Peyer's patch (tissue), 4 donors: ENCODE measurements around the gene METTL14. TPM values are rescaled to one million over a fixed set of nuclear protein-coding genes. Genes with fewer than 3 reads are reported as not detected.
A peak's percentile ranks its signal among the peaks of the same experiment; 100 is the strongest.

Experiments used
- DNase-seq, 3 donors: peaks; one replicate each; pipeline ENCODE4 v3.0.0-alpha.2; 2017 to 2019
- H3K27ac ChIP-seq, 4 donors: fragments of 200-600 bp; sonication (generic); one replicate each; pipeline ENCODE4 v1.5.1; 2016 to 2019
- H3K27me3 ChIP-seq, 2 donors: fragments of 200-600 bp; sonication (generic); one replicate each; pipeline ENCODE4 v1.5.1; 2019
- H3K36me3 ChIP-seq, 3 donors: fragments of 200-600 bp; sonication (generic); one replicate each; pipeline ENCODE4 v1.5.1; 2016 to 2019
- H3K4me1 ChIP-seq, 4 donors: fragments of 200-600 bp; sonication (generic); one replicate each; pipeline ENCODE4 v1.5.1; 2016 to 2019
- H3K4me3 ChIP-seq, 4 donors: fragments of 200-600 bp; sonication (generic); 1 replicate in 3 of 4; 2 replicates in 1 of 4; pipeline ENCODE4 v1.5.1; 2016 to 2019; ENCODE audit warnings: mild to moderate bottlenecking in 1 of 4
- H3K9me3 ChIP-seq, 4 donors: fragments of 200-600 bp; sonication (generic); one replicate each; pipeline ENCODE4 v1.5.1; 2016 to 2019; ENCODE audit warnings: mild to moderate bottlenecking in 1 of 4
- POLR2A ChIP-seq, 2 donors: fragments of 450-650 bp; IDR thresholded peaks; one replicate each; pipeline ENCODE4 v1.5.1; 2017; ENCODE audit warnings: antibody characterized with exemption in 2 of 2, mild to moderate bottlenecking in 2 of 2, moderate library complexity in 2 of 2
- small RNA-seq, 2 donors: library from RNA; depleted of rRNA; stranded (forward); fragments of <200 nt; gene quantifications; one replicate each; pipeline ENCODE3, GENCODE V24; 2016
- total RNA-seq, 4 donors: library from RNA; depleted of rRNA; stranded (reverse); fragments of >200 nt; gene quantifications; one replicate each; pipeline ENCODE4 v1.1.0, GENCODE V29; 2016
- TF ChIP-seq, protein P1 (sequence below), 6 experiments: fragments of 450-650 bp in 4 of 6; fragments of 200-600 bp in 2 of 6; sonication (generic) in 1 of 6; IDR thresholded peaks; one replicate each; pipeline ENCODE4 v1.5.1; 2017 to 2019; ENCODE audit warnings: antibody characterized with exemption in 6 of 6, mild to moderate bottlenecking in 3 of 6, moderate library complexity in 1 of 6

The METTL14 gene
- total RNA-seq, 4 donors from 2014 or later: 9.9 to 40.5 (median 36.8) TPM

- Histone ChIP-seq H3K9me3 (no peaks in the 10 kb centered on the region), H3K27ac (peak overlapping the region in 1 of 4 donors; percentile 34), H3K36me3 (peaks cover 0 to 29% (median 0%) of the 10 kb centered on the region in 3 donors), H3K27me3 (no peaks in the 10 kb centered on the region), H3K4me1 (no peaks in the 10 kb centered on the region), H3K4me3 (no peak overlapping the region)
- DNase-seq: no peak
- no peak for TF ChIP-seq POLR2A (IDR thresholded peaks at IDR 0.05)
- TF ChIP-seq, protein P1, sequence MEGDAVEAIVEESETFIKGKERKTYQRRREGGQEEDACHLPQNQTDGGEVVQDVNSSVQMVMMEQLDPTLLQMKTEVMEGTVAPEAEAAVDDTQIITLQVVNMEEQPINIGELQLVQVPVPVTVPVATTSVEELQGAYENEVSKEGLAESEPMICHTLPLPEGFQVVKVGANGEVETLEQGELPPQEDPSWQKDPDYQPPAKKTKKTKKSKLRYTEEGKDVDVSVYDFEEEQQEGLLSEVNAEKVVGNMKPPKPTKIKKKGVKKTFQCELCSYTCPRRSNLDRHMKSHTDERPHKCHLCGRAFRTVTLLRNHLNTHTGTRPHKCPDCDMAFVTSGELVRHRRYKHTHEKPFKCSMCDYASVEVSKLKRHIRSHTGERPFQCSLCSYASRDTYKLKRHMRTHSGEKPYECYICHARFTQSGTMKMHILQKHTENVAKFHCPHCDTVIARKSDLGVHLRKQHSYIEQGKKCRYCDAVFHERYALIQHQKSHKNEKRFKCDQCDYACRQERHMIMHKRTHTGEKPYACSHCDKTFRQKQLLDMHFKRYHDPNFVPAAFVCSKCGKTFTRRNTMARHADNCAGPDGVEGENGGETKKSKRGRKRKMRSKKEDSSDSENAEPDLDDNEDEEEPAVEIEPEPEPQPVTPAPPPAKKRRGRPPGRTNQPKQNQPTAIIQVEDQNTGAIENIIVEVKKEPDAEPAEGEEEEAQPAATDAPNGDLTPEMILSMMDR (IDR thresholded peaks at IDR 0.05): no peak
Measured at GRCh38 chr4:118760493-118760892, 75.3 kb downstream of the METTL14 start.

DNA sequence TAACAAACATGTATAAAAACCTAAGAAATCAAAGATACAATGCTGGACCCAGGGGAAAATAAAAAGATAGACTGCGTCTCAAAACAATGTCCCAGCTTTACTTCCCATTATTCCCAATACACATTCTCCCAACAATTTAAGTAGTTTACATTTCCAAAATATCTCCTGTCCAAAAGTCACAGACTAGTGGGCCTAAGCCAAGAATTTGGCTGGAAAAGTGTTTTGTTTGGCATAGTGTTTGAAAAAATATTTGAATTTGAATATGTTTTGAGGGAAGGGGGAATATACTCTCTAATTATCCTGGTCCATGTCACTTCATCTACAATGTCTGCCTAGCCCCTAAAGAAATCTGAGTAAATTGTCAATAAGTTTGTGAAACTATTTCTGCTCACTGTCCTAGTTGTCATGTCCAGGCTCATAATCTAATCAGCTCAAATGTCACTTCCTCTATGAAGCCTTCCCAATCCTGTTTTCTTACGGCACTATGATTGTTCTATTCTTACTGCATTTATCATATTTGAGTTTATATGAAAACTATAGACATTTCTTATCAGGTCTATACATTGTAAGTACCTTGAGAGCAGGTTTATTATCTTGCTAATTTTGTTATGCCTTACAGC, 76.3 kb downstream of the METTL14 start:
- Histone ChIP-seq H3K27me3 (no peaks in the 10 kb centered on the region), H3K4me3 (no peak overlapping the region), H3K4me1 (no peaks in the 10 kb centered on the region), H3K27ac (peak overlapping the region in 2 of 4 donors; percentile 47 to 59), H3K9me3 (no peaks in the 10 kb centered on the region), H3K36me3 (peaks cover 0 to 31% (median 0%) of the 10 kb centered on the region in 3 donors)
- DNase-seq: no peak
- no peak for TF ChIP-seq POLR2A (IDR thresholded peaks at IDR 0.05)
- TF ChIP-seq, protein P1 (IDR thresholded peaks at IDR 0.05): no peak

DNA sequence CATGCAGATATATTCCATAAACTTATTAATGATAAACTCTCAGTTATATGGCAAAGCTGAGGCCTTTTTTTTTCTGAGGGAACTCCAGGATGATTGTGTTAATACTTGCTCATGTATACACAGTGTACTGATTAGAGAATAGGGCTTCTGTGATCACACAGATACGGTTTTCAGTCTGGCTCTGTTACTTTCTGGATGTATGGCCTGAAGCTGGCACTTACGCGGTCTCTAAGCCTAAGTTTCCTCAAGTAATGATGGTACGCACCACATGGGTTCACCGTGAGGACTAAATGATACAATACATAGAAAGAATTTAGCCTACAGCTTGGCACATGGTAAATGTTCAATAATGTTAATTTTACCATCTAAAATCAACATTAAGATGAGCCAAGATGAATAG, 77.0 kb downstream of the METTL14 start:
- DNase-seq: no peak
- Histone ChIP-seq H3K4me3 (no peak overlapping the region), H3K27me3 (no peaks in the 10 kb centered on the region), H3K9me3 (no peaks in the 10 kb centered on the region), H3K27ac (peak overlapping the region in 2 of 4 donors; percentile 43 to 59), H3K4me1 (no peaks in the 10 kb centered on the region), H3K36me3 (peaks cover 0 to 31% (median 0%) of the 10 kb centered on the region in 3 donors)
- no peak for TF ChIP-seq POLR2A (IDR thresholded peaks at IDR 0.05)
- TF ChIP-seq, protein P1 (IDR thresholded peaks at IDR 0.05): no peak

DNA sequence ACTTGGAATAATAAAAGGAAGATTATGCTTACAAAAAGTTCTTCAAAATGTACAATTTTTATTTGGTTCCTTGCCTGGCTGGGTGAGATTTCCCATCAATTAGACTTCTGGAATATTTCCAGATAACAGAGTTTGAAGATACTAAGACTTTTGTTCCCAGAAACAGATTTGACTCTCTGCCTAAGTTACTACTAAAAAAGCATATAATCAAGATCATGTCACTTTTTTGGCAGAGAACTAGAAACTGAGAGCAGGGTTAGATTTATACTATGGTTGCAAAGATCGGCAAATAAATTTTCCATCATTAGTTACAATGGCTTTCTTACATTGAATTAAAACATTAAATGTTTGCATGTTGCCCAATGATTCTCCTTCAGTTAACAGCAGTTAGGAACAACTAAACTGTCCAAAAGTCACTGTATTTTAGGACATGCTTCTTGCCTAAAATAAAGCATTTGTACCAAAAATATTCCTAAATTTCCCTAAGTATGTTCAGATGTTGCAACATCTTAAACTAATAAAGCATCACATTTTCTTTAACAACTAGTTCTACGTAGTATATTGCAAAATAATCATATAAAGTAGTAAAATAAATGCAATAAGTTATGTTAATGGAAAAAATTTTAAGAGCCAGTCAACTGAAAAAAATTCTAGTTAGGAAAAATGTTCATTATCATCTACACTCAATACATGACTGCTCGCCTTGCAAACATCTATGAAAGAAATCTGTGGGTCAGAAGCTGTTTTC, 77.7 kb downstream of the METTL14 start:
- H3K9me3 ChIP-seq: no peaks in the 10 kb centered on the region
- H3K27me3 ChIP-seq: no peaks in the 10 kb centered on the region
- H3K4me1 ChIP-seq: no peaks in the 10 kb centered on the region
- H3K27ac ChIP-seq: peak overlapping the region in 2 of 4 donors; percentile 48 to 59
- no peak overlapping the region for H3K4me3 ChIP-seq
- TF ChIP-seq, protein P1 (IDR thresholded peaks at IDR 0.05): no peak
- no peak for TF ChIP-seq POLR2A (IDR thresholded peaks at IDR 0.05)
- H3K36me3 ChIP-seq: peaks cover 0 to 36% (median 0%) of the 10 kb centered on the region in 3 donors
- no peak for DNase-seq

Small RNAs within 50 kb of the gene (small RNA-seq; reads per million reads assigned to genes)
- gene SEPT14P4: 0 reads per million in 2 donors

Other genes with a start within 250 kb of the METTL14 start
- 100 to 1,000 TPM in 1 of 4 donors, 10 to 100 TPM in 3; 52.8 to 117 (median 76.0) TPM for gene SEC24D, start 150.7 kb downstream of the METTL14 start, total RNA-seq
- 10 to 100 TPM; 24.9 to 77.6 (median 41.1) TPM for gene SYNPO2, start 203.5 kb downstream of the METTL14 start, total RNA-seq